HG02759 (cell line): ENCODE measurements around the gene CAPNS1.

Source experiments
- ATAC-seq: cut with Tn5 transposase; IDR thresholded peaks from one replicate; pipeline ENCODE4 v1.9.1; 2021; ENCODE audit warnings: mild to moderate bottlenecking, moderate library complexity; ENCODE audit not compliant: unreplicated experiment

The CAPNS1 gene

DNA sequence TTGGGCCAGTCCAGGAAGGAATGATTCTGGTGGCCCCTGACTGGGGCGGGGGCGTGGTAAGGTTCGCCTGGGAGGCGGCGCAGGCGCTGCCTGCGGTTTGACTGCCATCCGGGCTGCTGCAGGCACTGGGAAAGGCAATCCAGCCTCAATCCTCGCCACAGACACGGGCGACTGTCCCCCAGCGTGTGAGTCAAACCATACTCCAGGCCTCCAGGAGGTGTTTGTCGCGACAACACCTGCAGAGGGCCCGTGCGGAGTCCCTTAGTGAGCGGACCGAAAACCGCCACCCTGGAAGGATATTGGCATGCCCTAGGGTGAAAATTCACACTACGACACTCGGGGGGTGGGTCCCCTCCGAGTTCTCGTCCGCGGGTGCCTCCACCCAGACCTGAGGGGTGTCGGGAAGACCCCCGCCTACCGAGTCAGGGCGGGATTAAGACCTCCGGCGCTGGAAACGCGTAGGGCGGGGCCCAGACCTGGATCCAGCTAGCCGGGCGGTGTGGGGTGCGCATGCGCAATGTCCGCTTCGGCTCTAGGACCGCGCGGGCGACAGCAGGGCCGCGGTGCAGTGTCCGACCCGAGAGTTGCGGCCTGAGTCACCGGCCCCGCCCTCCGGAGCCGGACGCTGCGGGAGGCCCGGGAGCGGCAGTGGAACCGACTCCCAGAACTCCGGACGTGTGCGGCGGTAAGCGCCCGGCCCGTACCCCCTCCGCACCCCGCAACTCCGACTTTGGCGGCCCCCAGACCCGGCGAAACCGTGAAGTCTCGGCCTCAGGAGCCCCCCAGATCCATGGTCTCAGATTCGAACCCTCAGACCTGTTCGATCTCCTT, at the start of gene CAPNS1:
CAPNS1 (plus strand) TSS at position 594 of the 831 bp plus-strand sequence. CDS start 946 bp downstream, outside the sequence.
- ATAC-seq: peak; percentile 87

- ATAC-seq: no peak
Observed at GRCh38 chr19:36090910-36091695, 48.8 kb upstream of the CAPNS1 start.

GRCh38 chr19:36092566-36092965, 47.3 kb upstream of the CAPNS1 start:
- no peak for ATAC-seq

- no peak for ATAC-seq
Observed at GRCh38 chr19:36093146-36093662, 46.7 kb upstream of the CAPNS1 start.

- ATAC-seq: no peak
Observed at GRCh38 chr19:36093687-36094086, 46.2 kb upstream of the CAPNS1 start.

DNA sequence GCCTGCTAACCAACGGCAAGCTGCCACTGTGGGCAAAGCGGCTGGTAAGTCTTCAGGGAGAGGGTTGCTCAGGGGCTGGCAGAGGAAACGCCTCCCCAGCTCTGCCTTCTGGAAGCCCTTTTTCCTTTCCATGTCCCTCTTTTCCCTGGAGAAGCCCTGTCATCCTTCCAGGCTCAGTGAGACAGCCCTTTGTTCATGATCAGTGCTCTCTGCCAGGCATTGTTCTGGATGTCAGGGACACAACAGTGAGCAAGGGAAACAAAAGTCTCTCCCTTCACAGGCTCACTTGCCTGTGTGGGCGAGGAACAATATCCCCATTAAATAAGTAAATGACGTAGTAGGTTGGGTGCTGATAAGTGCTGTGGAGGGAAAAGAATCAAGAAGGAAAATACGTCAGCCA, 42.8 kb upstream of the CAPNS1 start:
- ATAC-seq: no peak

DNA sequence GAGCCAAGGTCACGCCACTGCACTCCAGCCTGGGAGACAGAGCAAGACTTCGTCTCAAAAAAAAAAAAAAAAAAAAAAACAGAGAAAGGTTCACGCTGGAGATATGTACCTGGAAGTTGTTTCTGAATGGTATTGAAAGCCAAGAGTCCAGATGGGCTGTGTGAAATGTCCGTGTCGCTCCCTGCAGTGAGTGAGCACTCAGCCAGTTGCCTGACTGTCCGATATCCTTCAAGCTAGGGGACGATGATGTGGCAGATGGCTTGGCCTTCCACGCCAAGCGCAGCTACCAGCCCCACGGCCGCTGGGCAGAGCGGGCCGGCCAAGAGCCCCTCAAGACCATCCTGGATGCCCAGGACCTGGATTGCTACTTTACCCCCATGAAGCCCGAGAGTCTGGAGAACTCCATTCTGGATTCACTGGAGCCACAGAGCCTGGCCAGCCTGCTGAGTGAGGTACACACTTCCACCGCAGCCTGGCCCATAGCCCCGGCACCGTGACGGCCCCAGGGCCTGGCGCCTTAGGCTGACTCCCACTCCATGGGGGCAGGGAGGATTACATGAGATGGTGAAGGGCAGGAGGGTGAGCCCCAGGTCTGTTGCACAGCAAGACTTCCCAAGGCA, 40.6 kb upstream of the CAPNS1 start:
- ATAC-seq: no peak

GRCh38 chr19:36100476-36100875, 39.4 kb upstream of the CAPNS1 start:
- ATAC-seq: no peak

GRCh38 chr19:36101550-36102327, 38.1 kb upstream of the CAPNS1 start:
- ATAC-seq: no peak

DNA sequence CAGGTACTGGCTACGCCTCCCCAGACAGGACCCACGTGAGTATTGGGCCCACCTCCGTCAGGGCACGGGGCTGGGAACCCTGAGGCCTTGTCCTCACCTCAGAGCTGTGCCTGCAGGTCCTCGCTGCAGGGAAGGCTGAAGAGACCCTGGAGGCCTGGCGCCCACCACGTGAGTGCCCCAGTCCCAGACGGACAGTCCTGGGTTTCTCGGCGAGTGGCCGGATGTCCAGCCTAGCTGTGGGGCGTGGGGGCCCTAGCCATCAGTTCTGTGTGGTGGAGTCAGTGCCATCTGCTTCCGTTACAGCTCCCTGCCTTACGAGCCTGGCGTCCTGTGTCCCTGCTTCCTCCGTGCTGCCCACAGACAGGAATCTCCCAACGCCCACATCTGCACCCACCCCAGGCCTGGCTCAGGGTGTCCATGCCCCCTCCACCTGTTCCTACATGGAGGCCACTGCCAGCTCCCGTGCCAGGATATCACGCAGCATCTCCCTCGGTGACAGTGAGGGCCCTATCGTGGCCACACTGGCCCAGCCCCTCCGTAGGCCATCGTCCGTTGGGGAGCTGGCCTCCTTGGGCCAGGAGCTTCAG, 36.7 kb upstream of the CAPNS1 start:
- ATAC-seq: no peak

DNA sequence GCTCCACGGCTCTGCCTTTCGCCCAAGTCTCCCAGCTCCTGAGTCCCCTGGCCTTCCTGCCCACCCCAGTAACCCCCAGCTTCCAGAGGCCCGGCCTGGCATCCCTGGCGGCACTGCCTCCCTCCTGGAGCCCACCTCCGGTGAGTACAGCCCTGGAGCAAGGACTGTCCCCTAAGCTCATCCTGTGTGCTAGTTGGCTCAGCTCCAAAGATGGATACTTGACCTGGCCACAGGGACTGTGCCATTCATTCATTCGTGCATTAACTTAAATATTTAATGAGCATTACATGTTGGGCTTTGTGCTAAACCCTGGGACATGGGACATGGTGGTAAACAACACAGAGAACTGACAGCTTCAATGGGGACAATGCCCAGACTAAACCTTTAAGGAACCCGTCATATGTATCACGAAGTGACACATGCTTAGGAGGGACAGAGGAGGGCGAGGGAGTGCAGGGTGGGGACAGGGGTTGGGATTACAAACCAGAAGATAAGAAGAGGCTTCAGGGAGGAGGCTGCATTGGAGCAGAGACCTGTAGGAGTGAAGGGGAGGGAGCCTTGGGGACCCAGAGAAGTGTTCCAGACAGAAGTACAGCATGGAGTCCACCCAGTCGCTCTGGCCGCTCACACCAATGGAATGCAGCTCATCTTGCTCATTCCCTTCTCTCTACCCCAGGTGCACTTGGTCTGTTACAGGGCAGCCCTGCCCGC, 35.9 kb upstream of the CAPNS1 start:
- no peak for ATAC-seq

GRCh38 chr19:36106441-36106840, 33.4 kb upstream of the CAPNS1 start:
- no peak for ATAC-seq

DNA sequence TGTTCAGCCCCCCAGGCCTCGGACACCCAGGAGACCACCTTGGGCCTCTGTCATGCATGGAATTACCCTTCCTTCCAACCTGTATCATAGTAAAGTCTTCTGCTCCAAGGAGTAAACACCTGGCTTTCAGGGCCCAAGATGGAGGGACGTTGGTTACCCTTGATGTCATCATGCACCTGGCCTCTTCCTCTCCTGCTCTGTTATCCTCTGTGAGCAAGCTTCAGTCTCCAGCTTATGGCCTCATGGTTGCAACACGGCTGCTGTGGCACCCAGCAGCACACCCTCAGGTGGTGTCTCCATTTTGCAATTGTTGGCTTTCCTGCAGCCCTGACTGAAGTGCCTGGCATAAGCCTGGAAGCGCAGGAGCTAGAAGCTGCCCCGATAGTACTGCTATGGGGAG, 32.9 kb upstream of the CAPNS1 start:
- no peak for ATAC-seq

GRCh38 chr19:36108684-36109083, 31.2 kb upstream of the CAPNS1 start:
- ATAC-seq: no peak

DNA sequence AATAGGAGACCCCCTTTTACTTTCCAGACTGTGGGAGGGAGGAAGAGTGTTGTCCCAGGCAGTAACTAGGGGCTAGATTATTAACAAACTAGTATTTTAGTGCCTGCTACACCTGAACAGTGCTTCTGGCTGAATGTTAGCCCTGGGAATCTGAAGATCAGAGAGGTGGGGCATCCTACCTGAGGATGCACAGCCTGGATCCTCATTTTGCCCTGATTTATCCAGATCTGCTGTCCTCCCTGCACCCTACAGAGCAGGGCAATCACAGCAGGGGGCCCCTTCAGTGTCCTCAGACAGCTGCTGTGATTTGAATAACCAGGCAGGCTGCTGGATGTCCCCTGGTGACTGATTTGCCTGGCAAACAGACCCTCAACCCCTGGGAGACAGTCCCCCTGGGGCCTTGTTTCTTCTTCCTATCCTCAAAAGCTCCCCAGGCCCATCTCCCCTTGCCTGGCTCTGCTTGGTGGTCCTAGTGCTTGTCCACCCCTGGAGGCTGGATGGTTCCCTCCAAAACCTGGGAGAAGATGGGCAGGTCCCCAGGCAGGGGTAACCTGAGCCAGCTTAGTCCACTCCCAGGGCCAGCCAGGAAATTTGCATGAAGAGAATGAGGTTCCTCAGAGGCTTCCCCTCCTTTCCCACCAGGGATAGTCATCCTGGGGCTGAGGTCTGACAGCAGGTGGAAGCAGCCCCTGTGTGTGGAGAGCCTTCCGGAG, 29.2 kb upstream of the CAPNS1 start, which contains the start of gene OVOL3:
OVOL3 (plus strand) TSS at position 657 of the 713 bp plus-strand sequence. CDS start 60 bp downstream, outside the sequence.
- ATAC-seq: no peak

GRCh38 chr19:36111200-36111539, 28.7 kb upstream of the CAPNS1 start:
- no peak for ATAC-seq

DNA sequence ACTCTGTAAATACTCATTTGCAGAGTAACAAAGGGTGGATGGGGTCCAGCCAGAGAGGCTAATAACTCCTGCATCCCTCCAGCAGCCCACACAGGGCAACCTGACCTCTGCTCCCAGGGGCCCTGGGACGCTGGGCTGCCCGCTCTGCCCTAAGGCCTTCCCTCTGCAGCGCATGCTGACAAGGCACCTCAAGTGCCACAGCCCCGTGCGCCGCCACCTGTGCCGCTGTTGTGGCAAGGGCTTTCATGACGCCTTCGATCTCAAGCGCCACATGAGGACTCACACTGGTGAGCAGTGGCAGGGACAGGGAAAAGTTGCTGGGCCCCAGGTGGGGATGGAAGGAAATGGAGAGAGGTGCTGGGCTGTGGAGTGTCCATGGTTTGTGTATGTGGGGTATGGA, 27.2 kb upstream of the CAPNS1 start:
- ATAC-seq: no peak

- no peak for ATAC-seq
Observed at GRCh38 chr19:36113425-36113824, 26.4 kb upstream of the CAPNS1 start.
